ENCODE data around the gene EML4.
"Not testable (repeated sequence)": the region's sequence is repeated elsewhere in the genome, so short reads cannot be mapped to it uniquely, and the experiment has no call there.

Gene EML4

DNA sequence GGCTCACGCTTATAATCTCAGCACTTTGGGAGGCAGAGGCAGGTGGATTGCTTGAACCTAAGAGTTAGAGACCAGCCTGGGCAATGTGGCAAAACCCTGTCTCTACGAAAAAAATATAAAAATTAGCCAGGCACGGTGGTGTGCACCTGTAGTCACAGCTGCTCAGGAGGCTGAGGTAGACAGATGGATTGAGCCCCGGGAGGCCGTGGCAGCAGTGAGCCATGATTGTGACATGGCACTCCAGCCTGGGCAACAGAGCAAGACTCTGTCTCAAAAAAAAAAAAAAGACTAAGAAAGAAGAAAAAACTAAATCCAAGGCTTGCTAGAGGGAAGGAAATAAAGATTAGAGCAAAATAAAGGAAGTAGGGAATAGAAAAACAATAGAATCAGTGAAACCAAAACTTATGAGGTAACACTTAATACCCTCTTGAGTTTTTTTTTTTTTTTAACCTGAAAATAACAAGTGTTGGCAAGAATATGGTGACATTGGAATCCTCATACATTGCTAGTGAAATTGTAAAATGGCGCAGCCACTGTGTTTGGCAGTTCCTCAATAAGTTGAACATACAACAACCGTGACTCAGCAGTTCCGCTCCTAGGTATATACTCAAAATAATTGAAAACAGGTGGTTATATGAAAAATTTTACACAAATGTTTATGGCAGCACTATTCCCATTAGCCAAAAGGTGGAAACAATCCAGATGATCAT is 85.2 kb downstream of the EML4 start:
- TF ChIP-seq, protein P1, sequence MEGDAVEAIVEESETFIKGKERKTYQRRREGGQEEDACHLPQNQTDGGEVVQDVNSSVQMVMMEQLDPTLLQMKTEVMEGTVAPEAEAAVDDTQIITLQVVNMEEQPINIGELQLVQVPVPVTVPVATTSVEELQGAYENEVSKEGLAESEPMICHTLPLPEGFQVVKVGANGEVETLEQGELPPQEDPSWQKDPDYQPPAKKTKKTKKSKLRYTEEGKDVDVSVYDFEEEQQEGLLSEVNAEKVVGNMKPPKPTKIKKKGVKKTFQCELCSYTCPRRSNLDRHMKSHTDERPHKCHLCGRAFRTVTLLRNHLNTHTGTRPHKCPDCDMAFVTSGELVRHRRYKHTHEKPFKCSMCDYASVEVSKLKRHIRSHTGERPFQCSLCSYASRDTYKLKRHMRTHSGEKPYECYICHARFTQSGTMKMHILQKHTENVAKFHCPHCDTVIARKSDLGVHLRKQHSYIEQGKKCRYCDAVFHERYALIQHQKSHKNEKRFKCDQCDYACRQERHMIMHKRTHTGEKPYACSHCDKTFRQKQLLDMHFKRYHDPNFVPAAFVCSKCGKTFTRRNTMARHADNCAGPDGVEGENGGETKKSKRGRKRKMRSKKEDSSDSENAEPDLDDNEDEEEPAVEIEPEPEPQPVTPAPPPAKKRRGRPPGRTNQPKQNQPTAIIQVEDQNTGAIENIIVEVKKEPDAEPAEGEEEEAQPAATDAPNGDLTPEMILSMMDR (IDR thresholded peaks at IDR 0.05; ENCODE audit: insufficient read depth, missing control alignments): no peak
- no peak for DNase-seq (ENCODE audit: insufficient read length, low spot score)
- no peak for FAIRE-seq

DNA sequence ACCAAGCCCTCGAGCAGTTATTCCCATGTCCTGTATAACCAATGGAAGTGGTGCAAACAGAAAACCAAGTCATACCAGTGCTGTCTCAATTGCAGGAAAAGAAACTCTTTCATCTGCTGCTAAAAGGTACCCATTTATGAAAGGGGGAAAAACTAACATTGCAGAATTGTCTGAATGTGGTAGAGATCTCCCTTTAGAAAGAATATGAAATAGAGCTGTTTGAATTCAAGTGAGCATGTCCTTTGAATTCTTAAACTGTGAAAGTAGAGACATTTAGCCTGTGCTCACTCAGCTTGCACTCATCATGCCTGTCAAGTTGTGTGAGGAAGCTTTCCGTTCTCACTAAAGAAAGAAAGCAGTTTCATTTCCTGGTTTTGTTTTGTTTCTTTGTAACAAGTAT is 87.4 kb downstream of the EML4 start:
- DNase-seq (ENCODE audit: insufficient read length, low spot score) (no peak), FAIRE-seq (no peak)
- TF ChIP-seq, protein P1 (IDR thresholded peaks at IDR 0.05; ENCODE audit: insufficient read depth, missing control alignments): no peak

DNA sequence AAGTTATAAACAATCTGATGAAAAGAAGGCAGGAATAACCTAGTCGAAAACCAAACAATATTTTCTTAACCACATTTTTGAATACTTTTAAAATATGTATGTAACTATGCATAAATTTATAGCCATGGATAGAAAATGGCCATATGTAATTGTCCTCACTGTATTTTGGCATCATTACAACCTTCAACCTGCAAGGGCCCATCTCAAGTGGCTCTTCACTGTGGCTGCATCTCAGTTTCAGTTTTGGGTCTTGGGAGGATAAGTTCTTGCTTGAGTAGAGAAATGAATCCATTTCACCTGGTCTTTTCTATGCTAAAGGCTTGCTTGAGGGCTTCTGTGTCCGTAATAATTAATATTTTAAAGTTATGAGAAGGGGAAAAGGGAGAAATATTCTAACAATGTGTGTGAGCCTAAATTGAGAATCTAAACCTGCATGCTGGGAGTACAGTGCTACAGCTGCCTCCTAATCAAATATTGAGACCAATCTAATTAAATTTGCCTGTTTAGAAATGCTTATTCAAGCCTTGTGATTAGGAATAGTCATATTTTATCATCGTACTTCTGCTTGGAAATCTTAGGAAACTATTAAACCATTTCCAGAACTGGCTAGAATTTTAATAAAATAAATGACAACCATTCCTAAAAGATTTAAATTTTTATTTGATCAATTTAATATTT is 92.5 kb downstream of the EML4 start:
- no peak for DNase-seq (ENCODE audit: insufficient read length, low spot score)
- TF ChIP-seq, protein P1 (IDR thresholded peaks at IDR 0.05; ENCODE audit: insufficient read depth, missing control alignments): no peak
- no peak for FAIRE-seq

DNA sequence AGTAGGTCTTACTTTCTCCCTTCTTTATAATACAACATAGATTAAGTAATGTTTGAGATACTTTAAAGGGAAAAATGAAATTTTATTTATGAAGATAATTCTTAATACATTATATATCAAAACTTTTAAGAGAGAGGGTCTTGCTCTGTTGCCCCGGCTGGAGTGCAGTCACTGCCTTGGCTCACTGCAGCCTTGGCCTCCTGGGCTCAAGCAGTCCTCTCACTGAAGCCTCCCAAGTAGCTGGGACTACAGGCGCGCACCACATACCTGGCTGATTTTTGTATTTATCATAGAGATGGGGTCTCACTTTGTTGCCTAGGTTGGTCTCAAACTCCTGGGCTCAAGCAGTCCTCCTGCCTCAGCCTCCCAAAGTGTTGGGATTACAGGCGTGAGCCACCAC is 97.1 kb downstream of the EML4 start:
- DNase-seq (ENCODE audit: insufficient read length, low spot score) (no peak), FAIRE-seq (no peak)
- TF ChIP-seq, protein P1 (IDR thresholded peaks at IDR 0.05; ENCODE audit: insufficient read depth, missing control alignments): no peak

DNA sequence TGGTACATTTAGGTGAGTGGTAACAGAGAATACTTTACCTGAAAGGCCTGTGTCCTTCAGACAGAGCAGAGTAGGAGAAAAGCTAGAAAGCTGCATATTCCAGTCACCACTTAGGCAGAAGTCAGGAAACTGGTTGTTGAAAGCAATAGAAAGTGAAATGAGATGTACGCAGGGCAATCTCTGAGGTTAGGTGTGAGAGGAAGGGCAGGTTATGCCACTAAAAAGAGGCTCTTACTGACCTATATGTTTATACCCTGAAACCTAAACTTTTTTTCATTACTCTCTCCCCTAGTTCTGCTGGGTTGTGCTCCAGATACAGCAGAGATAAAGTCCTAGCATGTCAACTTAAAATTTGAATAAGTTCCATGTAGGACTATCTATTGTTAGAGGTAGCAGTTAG is 98.4 kb downstream of the EML4 start:
- TF ChIP-seq, protein P1 (IDR thresholded peaks at IDR 0.05; ENCODE audit: insufficient read depth, missing control alignments): no peak
- FAIRE-seq: no peak
- DNase-seq (ENCODE audit: insufficient read length, low spot score): no peak

DNA sequence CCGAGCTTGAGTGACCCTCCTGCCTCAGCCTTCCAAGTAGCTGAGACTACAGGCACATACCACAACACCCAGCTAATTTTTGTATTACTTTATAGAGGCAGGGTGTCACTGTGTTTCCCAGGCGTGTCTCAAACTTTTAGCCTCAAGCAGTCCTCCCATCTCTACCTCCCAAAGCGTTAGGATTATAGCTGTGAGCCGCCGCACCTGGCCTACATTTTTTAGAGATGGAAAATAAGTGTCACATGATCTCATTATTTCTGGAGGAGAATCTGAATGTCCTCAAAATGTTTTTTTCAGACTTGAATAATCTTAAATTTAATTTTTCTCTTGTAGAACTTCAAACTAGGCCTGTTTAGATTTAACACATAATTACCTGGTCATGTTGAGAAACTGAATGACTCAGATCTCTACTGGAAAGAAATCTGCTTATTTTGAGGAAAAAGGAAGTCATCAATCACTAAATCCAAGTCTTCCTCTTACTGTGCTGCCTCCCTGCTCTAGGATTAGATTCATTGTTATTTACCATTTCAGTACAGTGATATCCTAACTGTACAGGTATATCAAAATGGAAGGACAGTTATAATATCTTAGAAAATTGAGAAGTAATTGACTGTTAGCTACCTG is 99.5 kb downstream of the EML4 start:
- TF ChIP-seq, protein P1 (IDR thresholded peaks at IDR 0.05; ENCODE audit: insufficient read depth, missing control alignments): no peak

DNA sequence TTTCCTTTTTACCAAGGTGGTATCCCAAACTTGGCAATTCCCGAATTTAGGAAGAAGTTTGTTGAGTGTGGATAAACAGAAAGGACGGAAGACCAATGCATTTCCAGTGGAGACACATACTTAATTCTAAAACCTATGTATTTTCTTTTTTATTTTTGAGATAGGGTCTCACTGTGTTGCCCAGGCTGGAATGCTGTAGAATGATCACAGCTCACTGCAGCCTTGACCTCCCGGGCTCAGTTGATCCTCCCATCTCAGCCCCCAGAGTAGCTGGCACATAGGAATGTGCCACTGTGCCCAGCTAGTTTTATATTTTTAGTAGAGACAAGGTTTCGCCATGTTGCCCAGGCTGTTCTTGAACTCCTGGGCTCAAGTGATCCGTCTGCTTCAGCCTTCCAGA is 101.6 kb downstream of the EML4 start:
- TF ChIP-seq, protein P1 (IDR thresholded peaks at IDR 0.05; ENCODE audit: insufficient read depth, missing control alignments): no peak
- DNase-seq (ENCODE audit: insufficient read length, low spot score): no peak
- FAIRE-seq: no peak

More for the DNA sequence above, 99.5 kb downstream of the EML4 start:
- no peak for DNase-seq (ENCODE audit: insufficient read length, low spot score)
- FAIRE-seq: no peak

DNA sequence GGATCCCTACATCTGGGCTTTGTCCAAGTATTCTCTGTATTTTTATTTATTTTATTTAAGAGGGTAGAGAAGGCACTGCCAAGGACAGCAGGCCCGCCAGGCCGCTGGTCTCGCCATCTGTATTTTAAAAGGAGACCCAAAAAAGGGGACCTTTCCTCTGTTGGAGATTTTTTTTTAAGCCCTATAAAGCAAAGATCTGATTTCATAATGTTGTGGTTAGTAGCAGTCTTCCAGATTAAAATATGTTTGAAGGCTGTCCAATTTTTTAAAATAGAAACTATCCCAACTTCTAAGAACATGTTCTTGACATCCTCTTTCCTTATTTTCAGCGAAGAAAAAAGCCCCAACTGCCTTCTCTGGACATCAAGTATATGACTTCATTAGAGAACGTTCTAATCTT is 102.1 kb downstream of the EML4 start:
- FAIRE-seq; DNase-seq (ENCODE audit: insufficient read length, low spot score): not testable (repeated sequence)
